Esophagus squamous epithelium (tissue), 4 donors: Measurements from ENCODE around the gene ATG14.
A peak's percentile ranks its signal among the peaks of the same experiment; 100 is the strongest.

Experiments
- POLR2A ChIP-seq, 4 donors: fragments of 450-650 bp; IDR thresholded peaks; one replicate each; pipeline ENCODE4 v1.6.1; 2017; ENCODE audit warnings: antibody characterized with exemption in 4 of 4, mild to moderate bottlenecking in 4 of 4, moderate library complexity in 3 of 4
- TF ChIP-seq, protein P1 (sequence below), 6 experiments: fragments of 450-650 bp in 4 of 6; fragments of 200-600 bp in 2 of 6; sonication (generic) in 2 of 6; IDR thresholded peaks; one replicate each; pipeline ENCODE4 v1.5.1; 2016 to 2019; ENCODE audit warnings: antibody characterized with exemption in 6 of 6, mild to moderate bottlenecking in 4 of 6, moderate library complexity in 4 of 6

DNA sequence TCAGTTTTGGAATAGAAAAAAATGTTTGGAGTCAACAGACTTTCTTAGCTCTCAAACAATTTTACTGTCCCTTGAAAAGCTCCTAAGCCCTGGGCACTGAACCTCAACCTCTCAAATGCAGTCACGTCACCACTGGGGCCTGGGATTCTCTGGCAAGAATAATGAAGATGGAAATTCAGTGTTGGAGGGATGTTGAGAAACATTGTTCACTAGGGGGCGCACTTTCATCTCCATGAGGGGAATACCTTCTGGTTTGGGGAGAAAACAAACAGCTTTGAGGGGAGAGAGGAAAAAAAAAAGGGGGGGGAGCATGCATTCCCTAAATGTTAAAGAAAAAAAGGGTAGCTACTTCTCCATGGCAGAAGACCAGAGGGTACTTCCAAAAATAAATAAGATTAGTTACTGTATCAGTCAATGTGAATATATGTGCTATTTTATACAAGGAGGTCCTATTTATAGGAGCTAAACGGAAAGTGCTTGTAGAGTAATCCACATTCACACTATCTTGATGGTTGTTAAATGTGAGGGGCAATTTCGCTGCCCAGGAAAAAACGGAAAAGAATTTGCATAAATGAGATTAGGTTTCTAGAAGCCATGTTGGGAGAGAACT is 34.6 kb upstream of the ATG14 start:
- TF ChIP-seq, protein P1, sequence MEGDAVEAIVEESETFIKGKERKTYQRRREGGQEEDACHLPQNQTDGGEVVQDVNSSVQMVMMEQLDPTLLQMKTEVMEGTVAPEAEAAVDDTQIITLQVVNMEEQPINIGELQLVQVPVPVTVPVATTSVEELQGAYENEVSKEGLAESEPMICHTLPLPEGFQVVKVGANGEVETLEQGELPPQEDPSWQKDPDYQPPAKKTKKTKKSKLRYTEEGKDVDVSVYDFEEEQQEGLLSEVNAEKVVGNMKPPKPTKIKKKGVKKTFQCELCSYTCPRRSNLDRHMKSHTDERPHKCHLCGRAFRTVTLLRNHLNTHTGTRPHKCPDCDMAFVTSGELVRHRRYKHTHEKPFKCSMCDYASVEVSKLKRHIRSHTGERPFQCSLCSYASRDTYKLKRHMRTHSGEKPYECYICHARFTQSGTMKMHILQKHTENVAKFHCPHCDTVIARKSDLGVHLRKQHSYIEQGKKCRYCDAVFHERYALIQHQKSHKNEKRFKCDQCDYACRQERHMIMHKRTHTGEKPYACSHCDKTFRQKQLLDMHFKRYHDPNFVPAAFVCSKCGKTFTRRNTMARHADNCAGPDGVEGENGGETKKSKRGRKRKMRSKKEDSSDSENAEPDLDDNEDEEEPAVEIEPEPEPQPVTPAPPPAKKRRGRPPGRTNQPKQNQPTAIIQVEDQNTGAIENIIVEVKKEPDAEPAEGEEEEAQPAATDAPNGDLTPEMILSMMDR (IDR thresholded peaks at IDR 0.05), result peak; percentile 30 to 72 (median 66)
- no peak for TF ChIP-seq POLR2A (IDR thresholded peaks at IDR 0.05)
